LNCaP clone FGC (cell line): ENCODE results near the gene RGS7.
"Not testable (repeated sequence)": the region's sequence is repeated elsewhere in the genome, so short reads cannot be mapped to it uniquely, and the experiment has no call there.

Source experiments
- DNase-seq: peaks from one replicate; pipeline ENCODE4 v3.0.0-alpha.2; 2011; ENCODE audit warnings: low read depth
- H3K4me3 ChIP-seq: 2 replicates; pipeline ENCODE4 v1.5.1; 2011; ENCODE audit warnings: mild to moderate bottlenecking, low read depth, low read length, control low read depth
- CTCF ChIP-seq: IDR thresholded peaks from 2 replicates; pipeline ENCODE4 v1.5.1; 2012; ENCODE audit warnings: mild to moderate bottlenecking; ENCODE audit not compliant: control insufficient read depth, insufficient read depth; ENCODE audit errors: extremely low read depth

The RGS7 gene

GRCh38 chr1:241299347-241299746, 57.7 kb downstream of the RGS7 start:
- TF ChIP-seq CTCF: no peak
- H3K4me3 ChIP-seq: no peak overlapping the region
- no peak for DNase-seq

- no peak for TF ChIP-seq CTCF
- DNase-seq: no peak
- no peak overlapping the region for H3K4me3 ChIP-seq
Measured at GRCh38 chr1:241292973-241293372, 64.0 kb downstream of the RGS7 start.

GRCh38 chr1:241291548-241291947, 65.5 kb downstream of the RGS7 start:
- not testable (repeated sequence) for H3K4me3 ChIP-seq, DNase-seq

- no peak for TF ChIP-seq CTCF
- H3K4me3 ChIP-seq: no peak overlapping the region
- no peak for DNase-seq
Measured at GRCh38 chr1:241286486-241286885, 70.5 kb downstream of the RGS7 start.

- no peak for TF ChIP-seq CTCF
- no peak for DNase-seq
- H3K4me3 ChIP-seq: no peak overlapping the region
Measured at GRCh38 chr1:241276391-241276790, 80.6 kb downstream of the RGS7 start.

- DNase-seq: no peak
- TF ChIP-seq CTCF: no peak
- H3K4me3 ChIP-seq: no peak overlapping the region
Measured at GRCh38 chr1:241275981-241276380, 81.0 kb downstream of the RGS7 start.

GRCh38 chr1:241275226-241275625, 81.8 kb downstream of the RGS7 start:
- no peak for TF ChIP-seq CTCF
- H3K4me3 ChIP-seq: no peak overlapping the region
- no peak for DNase-seq

- no peak for TF ChIP-seq CTCF
- no peak for DNase-seq
- H3K4me3 ChIP-seq: no peak overlapping the region
Measured at GRCh38 chr1:241274693-241275092, 82.3 kb downstream of the RGS7 start.
